Right cardiac atrium (tissue), 5 donors: ENCODE measurements around the gene NGEF. TPM values are rescaled to one million over a fixed set of nuclear protein-coding genes. Genes with fewer than 3 reads are reported as not detected.

Experiments used
- ATAC-seq, 2 donors: fragments of 200-7000 bp; cut with Tn5 transposase; one replicate each; pipeline versions ENCODE4 v1.8.0 to v1.9.1; 2020; ENCODE audit warnings: moderate library complexity in 2 of 2, mild to moderate bottlenecking in 1 of 2
- DNase-seq, 3 donors: peaks; one replicate each; pipeline ENCODE4 v3.0.0-alpha.2; 2020
- H3K27ac ChIP-seq: one replicate; pipeline ENCODE4 v1.5.1; 2013; ENCODE audit warnings: mild to moderate bottlenecking, low read length, control low read depth, moderate library complexity
- H3K27me3 ChIP-seq: one replicate; pipeline ENCODE4 v1.6.1; 2013; ENCODE audit not compliant: control insufficient read depth, insufficient read depth
- H3K4me1 ChIP-seq: one replicate; pipeline ENCODE4 v1.6.1; 2013; ENCODE audit warnings: low read length; ENCODE audit not compliant: control insufficient read depth, insufficient read depth
- H3K4me3 ChIP-seq: one replicate; pipeline ENCODE4 v1.5.1; 2013; ENCODE audit warnings: low read length, control low read depth
- H3K9me3 ChIP-seq: one replicate; pipeline ENCODE4 v1.6.1; 2013; ENCODE audit warnings: low read length; ENCODE audit not compliant: control insufficient read depth
- WGBS: extraction: QIAGEN DNeasy Blood & Tissue Kit; methylation state at CpG from one replicate; pipeline ENCODE4 v1.1.7; 2013; 5-methylcytosine and 5-hydroxymethylcytosine counted together
- intact Hi-C, 4 donors: fragments of 100-400 bp; cut with DNase I; formaldehyde crosslinking; loops; one replicate each; pipeline versions ENCODE4 v1.11.0 to v1.14.0; 2022 to 2023
- polyA plus RNA-seq: library from polyadenylated mRNA; stranded (reverse); fragments of 200-250 nt; gene quantifications from one replicate; pipeline ENCODE4 v1.2.3, GENCODE V29; 2013
- total RNA-seq, 4 donors: library from RNA; stranded (reverse); fragmentation: NEBNext Ultra II Directional; extraction: Animal tissue kit (Norgen Biotek cat#: 25700); gene quantifications; one replicate each; pipeline ENCODE4 v1.2.1, GENCODE V29; 2021
- donor health status: healthy with polysubstance abuse.
- donor health status: DM: no; HTN: yes; CAD: no.
- donor health status: DM: no; HTN: no; CAD: no.
- donor health status: DM: no; HTN: yes; CAD: no; lungs with severe emphysema.
- donor health status: DM: yes; HTN: yes; CAD: no.

The NGEF gene
- total and polyA plus RNA-seq, 5 donors, result 1.5 to 4.2 (median 2.7) TPM

GRCh38 chr2:233005096-233005495 lies 8.0 kb downstream of the NGEF start:
- intact Hi-C loops, result no loop called here
- Histone ChIP-seq H3K27ac (no peak overlapping the region), H3K27me3 (no peaks in the 10 kb centered on the region), H3K9me3 (no peaks in the 10 kb centered on the region), H3K4me1 (no peaks in the 10 kb centered on the region), H3K4me3 (no peak overlapping the region)
- DNase-seq (no peak), ATAC-seq (no peak)
- WGBS, result 95% methylated on average over 6 of the region's 6 CpGs

- H3K4me1 ChIP-seq, result no peaks in the 10 kb centered on the region
- no peaks in the 10 kb centered on the region for H3K9me3 ChIP-seq
- no peak overlapping the region for H3K27ac ChIP-seq
- DNase-seq (no peak), ATAC-seq (no peak)
- 80% methylated on average over 9 of the region's 9 CpGs for WGBS
- intact Hi-C loops, result no loop called here
- H3K27me3 ChIP-seq, result no peaks in the 10 kb centered on the region
- H3K4me3 ChIP-seq, result no peak overlapping the region
Measured at GRCh38 chr2:233003658-233004555, 9.1 kb downstream of the NGEF start.

DNA sequence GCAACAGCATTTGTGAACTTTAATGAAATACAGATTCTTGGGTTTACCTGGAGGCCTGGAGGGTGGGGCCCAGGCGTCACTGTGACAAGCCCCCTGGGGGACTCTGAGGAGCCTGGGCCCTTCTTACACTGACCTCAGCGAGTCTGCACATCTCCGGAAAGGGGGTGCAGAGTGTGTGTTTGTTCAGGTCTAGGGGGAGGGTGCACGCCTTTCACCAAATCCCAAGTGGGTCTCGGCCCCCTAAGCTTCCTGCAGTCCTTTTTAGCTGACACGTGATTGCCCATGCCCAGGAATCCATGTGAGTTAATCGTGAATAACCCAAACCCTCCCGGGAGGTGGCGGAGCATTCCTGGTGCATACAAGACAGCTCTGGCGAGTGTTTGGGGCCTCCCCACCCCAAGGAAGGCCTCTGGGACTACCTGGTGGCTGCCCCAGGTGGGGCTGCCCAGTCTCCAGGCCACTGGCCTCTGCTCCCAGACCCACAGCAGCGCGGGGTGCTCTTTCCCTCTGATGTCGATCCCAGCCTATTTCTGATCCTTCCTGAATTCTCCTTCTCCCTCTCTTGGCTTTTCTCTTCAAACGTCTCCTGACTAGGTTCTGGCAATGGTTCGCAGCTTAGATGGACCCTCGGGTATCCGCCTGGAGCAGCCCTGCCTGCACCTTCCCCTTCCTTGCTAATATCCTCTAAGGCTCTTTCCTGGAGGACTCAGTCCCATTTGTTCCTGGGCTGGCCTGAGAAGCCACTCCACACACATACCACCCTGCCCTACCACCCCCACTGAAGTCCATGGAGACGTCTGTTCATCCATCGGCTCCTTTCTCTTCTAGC lies 10.0 kb downstream of the NGEF start:
- ATAC-seq (no peak), DNase-seq (no peak)
- Histone ChIP-seq H3K9me3 (no peaks in the 10 kb centered on the region), H3K27me3 (no peaks in the 10 kb centered on the region), H3K27ac (no peak overlapping the region), H3K4me1 (no peaks in the 10 kb centered on the region), H3K4me3 (no peak overlapping the region)
- 83% methylated on average over 19 of the region's 19 CpGs for WGBS
- intact Hi-C loops, result no loop called here

DNA sequence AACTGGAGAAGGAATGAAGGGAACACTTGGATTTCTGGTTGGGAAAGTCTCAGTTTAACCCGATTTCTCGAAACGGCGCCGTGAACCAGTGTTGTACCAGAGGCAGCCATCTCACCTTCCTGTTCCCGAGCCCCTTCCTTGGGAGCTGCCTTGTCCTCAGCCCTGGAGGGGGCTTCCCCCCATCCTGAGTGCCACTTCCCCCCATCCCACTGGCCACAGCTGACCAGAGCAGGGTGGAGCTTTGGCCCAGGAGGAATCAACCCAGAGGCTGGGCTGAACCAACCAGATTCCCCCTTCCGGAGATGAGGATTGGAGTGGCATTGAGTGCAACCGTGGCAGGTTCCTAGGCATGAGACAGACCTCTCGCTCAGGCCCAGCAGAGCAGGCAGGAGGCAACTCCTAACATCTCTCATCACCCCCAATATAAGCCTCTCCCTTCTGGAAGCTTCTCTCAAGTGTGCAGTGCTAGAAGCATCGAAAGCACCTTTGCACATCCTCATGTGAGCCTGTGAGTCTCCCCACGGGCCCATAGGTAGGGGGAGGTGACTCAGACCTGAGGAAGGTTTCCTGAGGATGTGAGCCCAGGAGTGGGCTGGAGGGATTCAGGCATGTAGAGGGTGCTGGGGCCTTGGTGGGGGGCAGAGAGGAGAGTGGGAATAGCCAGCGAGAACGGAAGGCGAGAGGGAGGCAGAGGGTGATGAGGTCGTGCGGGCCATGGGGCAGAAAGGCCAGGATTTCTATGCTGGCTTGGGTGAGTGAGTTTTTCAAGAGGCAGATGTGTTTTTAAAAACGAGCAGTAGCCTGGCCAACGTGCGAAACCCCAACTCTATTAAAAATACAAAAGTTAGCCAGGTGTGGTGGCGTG lies 11.9 kb downstream of the NGEF start:
- H3K27me3 ChIP-seq, result no peaks in the 10 kb centered on the region
- 91% methylated on average over 20 of the region's 20 CpGs for WGBS
- H3K9me3 ChIP-seq, result no peaks in the 10 kb centered on the region
- intact Hi-C loops, result no loop called here
- no peak overlapping the region for H3K27ac ChIP-seq
- no peaks in the 10 kb centered on the region for H3K4me1 ChIP-seq
- no peak overlapping the region for H3K4me3 ChIP-seq
- no peak for DNase-seq
- no peak for ATAC-seq

DNA sequence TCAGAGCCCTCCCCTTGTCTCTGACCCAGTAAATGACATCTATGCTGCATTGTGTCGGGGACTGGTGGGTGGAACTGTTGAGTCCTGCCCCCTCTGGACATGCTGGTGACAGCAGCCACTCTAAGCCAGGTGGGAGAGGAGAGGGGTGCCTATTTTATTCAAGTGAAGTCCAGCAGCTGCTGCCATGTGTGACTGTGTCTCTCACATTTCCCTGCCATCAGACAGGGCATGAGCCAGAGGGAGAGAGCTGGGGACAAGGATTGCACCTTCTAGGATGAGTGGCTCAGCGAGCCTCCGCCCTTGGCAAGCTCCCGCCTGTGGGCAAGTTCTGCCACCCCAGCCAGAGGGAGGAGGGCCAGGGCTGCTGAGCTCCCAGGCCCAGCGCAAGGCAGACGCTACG lies 13.7 kb downstream of the NGEF start:
- WGBS, result 75% methylated on average over 7 of the region's 7 CpGs
- intact Hi-C loops, result no loop called here
- no peak for ATAC-seq
- Histone ChIP-seq H3K4me3 (no peak overlapping the region), H3K4me1 (no peaks in the 10 kb centered on the region), H3K27me3 (no peaks in the 10 kb centered on the region), H3K27ac (no peak overlapping the region), H3K9me3 (no peaks in the 10 kb centered on the region)
- no peak for DNase-seq

GRCh38 chr2:232998666-232998985 lies 14.4 kb downstream of the NGEF start:
- no peaks in the 10 kb centered on the region for H3K9me3 ChIP-seq
- ATAC-seq, result peak in 1 of 2 donors; percentile 10
- no peaks in the 10 kb centered on the region for H3K4me1 ChIP-seq
- H3K27me3 ChIP-seq, result no peaks in the 10 kb centered on the region
- no peak overlapping the region for H3K4me3 ChIP-seq
- no peak for DNase-seq
- intact Hi-C loops, result no loop called here
- WGBS, result 84% methylated on average over 5 of the region's 5 CpGs
- H3K27ac ChIP-seq, result no peak overlapping the region

GRCh38 chr2:232997749-232998665 lies 15.0 kb downstream of the NGEF start:
- no peak for ATAC-seq
- H3K4me3 ChIP-seq, result no peak overlapping the region
- no peak for DNase-seq
- H3K4me1 ChIP-seq, result no peaks in the 10 kb centered on the region
- no peaks in the 10 kb centered on the region for H3K9me3 ChIP-seq
- intact Hi-C loops, result no loop called here
- 87% methylated on average over 18 of the region's 18 CpGs for WGBS
- no peaks in the 10 kb centered on the region for H3K27me3 ChIP-seq
- H3K27ac ChIP-seq, result no peak overlapping the region

DNA sequence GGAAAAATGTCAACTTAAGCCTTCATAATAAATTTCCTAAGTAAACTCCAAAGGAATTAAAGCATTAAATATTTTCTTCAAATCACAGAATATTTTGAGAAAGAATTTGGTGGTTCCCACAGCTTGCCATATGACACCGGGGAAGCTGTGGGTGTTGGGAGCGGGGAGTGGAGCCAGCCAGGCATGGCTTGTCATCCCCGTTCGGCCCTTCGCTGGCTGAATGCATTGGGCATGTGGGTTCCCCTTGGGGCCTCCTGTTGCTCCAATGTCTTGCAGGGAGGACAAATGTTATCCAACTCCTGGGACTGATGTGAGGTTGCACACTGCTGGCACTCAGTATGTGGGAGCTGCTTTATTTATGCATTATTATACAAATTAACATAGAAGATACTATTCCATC lies 18.6 kb downstream of the NGEF start:
- WGBS, result 79% methylated on average over 5 of the region's 5 CpGs
- Histone ChIP-seq H3K27me3 (no peaks in the 10 kb centered on the region), H3K4me3 (no peak overlapping the region), H3K27ac (no peak overlapping the region), H3K4me1 (no peaks in the 10 kb centered on the region), H3K9me3 (no peaks in the 10 kb centered on the region)
- ATAC-seq, result no peak
- DNase-seq, result no peak
- intact Hi-C loops, result no loop called here

DNA sequence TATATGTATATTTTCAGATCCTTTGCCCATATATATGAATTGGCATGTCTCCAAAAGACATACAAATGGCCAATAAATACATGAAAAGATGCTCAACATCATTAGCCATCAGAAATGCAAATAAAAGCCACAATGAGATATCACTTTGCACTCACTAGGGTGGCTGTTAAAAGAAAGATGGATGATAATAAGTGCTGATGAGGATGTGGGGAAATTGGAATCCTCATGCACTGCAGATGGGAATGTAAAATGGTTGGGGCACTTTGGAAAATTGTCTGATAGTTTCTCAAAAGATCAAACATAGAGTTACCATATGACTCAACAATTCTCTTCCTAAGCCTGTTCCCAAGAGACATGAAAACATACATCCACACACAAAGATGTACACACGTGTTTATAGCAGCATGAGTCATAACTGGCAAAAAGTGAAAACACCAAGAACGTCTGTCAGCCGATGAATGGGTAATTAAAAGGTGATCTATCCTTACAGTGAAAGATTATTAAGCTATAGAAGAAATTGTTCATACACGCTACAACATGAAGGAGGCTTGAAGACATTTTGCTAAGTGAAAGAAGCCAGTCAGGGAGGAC lies 19.7 kb downstream of the NGEF start:
- DNase-seq (no peak), ATAC-seq (no peak)
- Histone ChIP-seq H3K9me3 (no peaks in the 10 kb centered on the region), H3K27me3 (no peaks in the 10 kb centered on the region), H3K4me1 (no peaks in the 10 kb centered on the region), H3K4me3 (no peak overlapping the region), H3K27ac (no peak overlapping the region)
- intact Hi-C loops, result no loop called here
- WGBS, result 74% methylated on average over 4 of the region's 4 CpGs

DNA sequence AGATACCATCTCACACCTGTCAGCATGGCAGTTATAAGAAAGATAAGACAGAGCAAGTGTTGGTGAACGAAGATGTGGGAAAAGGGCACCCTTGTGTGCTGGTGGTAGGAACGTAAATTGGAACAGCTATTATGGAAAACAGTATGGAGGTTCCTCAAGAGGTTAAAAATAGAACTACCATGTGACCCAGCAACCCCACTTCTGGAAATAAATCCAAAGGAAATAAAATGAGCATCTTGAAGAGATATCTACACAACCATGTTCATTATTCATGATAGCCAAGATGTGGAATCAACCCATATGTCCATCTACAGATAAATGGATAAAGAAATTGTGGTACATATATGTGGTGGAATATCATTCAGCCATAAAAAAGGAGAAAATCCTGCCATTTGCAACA lies 26.9 kb downstream of the NGEF start:
- DNase-seq (no peak), ATAC-seq (no peak)
- Histone ChIP-seq H3K27me3 (no peaks in the 10 kb centered on the region), H3K27ac (no peak overlapping the region), H3K9me3 (no peaks in the 10 kb centered on the region), H3K4me3 (no peak overlapping the region), H3K4me1 (no peaks in the 10 kb centered on the region)
- WGBS, result 86% methylated on average over 2 of the region's 2 CpGs
- intact Hi-C loops, result no loop called here
